OCI-LY1 (cell line): ENCODE data around the gene TES.

Experiments used
- H2AFZ ChIP-seq: fragments of 200-600 bp; sonication (generic), shearing (Covaris generic); 2 replicates; pipeline ENCODE4 v1.6.0; 2014; ENCODE audit warnings: antibody characterized with exemption, mild to moderate bottlenecking, low read length
- H3F3A ChIP-seq: fragments of 200-600 bp; sonication (generic), shearing (Covaris generic); 2 replicates; pipeline ENCODE4 v1.6.0; 2014; ENCODE audit warnings: mild to moderate bottlenecking, antibody characterized with exemption, low read length, moderate library complexity; ENCODE audit not compliant: insufficient read depth
- H3K27ac ChIP-seq: fragments of 200-600 bp; sonication (generic); 2 replicates; pipeline ENCODE4 v1.5.1; 2014; ENCODE audit warnings: low read length, mixed run types, mild to moderate bottlenecking, low read depth; ENCODE audit not compliant: poor library complexity, severe bottlenecking
- H3K27me3 ChIP-seq: fragments of 200-600 bp; sonication (generic); 2 replicates; pipeline ENCODE4 v1.6.0; 2014; ENCODE audit warnings: antibody characterized with exemption, mild to moderate bottlenecking, low read length, moderate library complexity; ENCODE audit not compliant: insufficient read depth
- H3K36me3 ChIP-seq: fragments of 200-600 bp; sonication (generic); 2 replicates; pipeline ENCODE4 v1.6.1; 2014; ENCODE audit warnings: mild to moderate bottlenecking, antibody characterized with exemption, low read length, moderate library complexity, mixed read lengths; ENCODE audit not compliant: insufficient read depth
- H3K4me1 ChIP-seq: fragments of 200-600 bp; sonication (generic); 2 replicates; pipeline ENCODE4 v1.5.1; 2014; ENCODE audit warnings: mild to moderate bottlenecking, low read length, moderate library complexity; ENCODE audit not compliant: insufficient read depth, severe bottlenecking
- H3K4me2 ChIP-seq: fragments of 200-600 bp; sonication (generic), shearing (Covaris generic); 2 replicates; pipeline ENCODE4 v1.6.1; 2014; ENCODE audit warnings: low read length
- H3K4me3 ChIP-seq: fragments of 200-600 bp; sonication (generic); 2 replicates; pipeline ENCODE4 v1.5.1; 2014; ENCODE audit warnings: low read length, low read depth, mild to moderate bottlenecking, mixed read lengths; ENCODE audit not compliant: poor library complexity, severe bottlenecking
- H3K79me2 ChIP-seq: fragments of 200-600 bp; shearing (Covaris generic); 2 replicates; pipeline ENCODE4 v1.6.1; 2016; ENCODE audit warnings: mixed run types, low read length, mixed read lengths; ENCODE audit not compliant: insufficient read depth
- H3K9ac ChIP-seq: fragments of 200-600 bp; sonication (generic), shearing (Covaris generic); 2 replicates; pipeline ENCODE4 v1.6.1; 2014; ENCODE audit warnings: mild to moderate bottlenecking, low read length, mixed read lengths
- H3K9me2 ChIP-seq: fragments of 200-600 bp; sonication (generic), shearing (Covaris generic); 2 replicates; pipeline ENCODE4 v1.6.1; 2014; ENCODE audit warnings: low read depth, mild to moderate bottlenecking, low read length, mixed read lengths
- H3K9me3 ChIP-seq: fragments of 200-600 bp; shearing (Covaris generic); 2 replicates; pipeline ENCODE4 v1.6.1; 2014; ENCODE audit warnings: low read length, mixed read lengths
- H4K20me1 ChIP-seq: fragments of 200-600 bp; sonication (generic), shearing (Covaris generic); 2 replicates; pipeline ENCODE4 v1.6.0; 2016; ENCODE audit warnings: mild to moderate bottlenecking, low read length; ENCODE audit not compliant: insufficient read depth
- EZH2 ChIP-seq: fragments of 200-600 bp; sonication (generic), shearing (Covaris generic); IDR thresholded peaks from 2 replicates; pipeline ENCODE4 v1.8.0; 2017; ENCODE audit warnings: borderline replicate concordance, mixed run types, mild to moderate bottlenecking, antibody characterized with exemption, low read length, moderate library complexity, mixed read lengths
- TF ChIP-seq, protein P1 (sequence below): fragments of 200-600 bp; sonication (generic), shearing (Covaris generic); IDR thresholded peaks from 2 replicates; pipeline ENCODE4 v1.5.1; 2017; ENCODE audit warnings: mild to moderate bottlenecking, antibody characterized with exemption, low read length, moderate library complexity, mixed read lengths

Gene TES

DNA sequence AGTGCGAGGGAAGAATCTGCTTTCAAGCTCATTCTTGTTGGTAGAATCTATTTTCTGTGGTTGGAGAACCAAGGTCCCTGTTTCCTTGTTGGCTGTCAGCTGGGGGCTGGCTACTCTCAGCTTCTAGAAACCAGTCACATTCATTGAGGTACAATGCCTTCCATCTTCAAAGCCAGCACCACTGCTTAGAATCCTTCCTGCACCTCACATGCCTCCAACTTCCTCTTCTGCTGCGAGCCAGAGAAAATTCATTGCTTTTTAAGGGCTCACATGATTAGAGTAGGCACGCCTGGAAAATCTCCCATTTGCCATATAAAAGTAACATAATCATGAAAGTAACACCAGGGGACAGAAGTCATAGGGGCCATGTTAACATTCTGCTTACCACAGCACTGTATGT lies 28.7 kb downstream of the TES start:
- no peaks in the 10 kb centered on the region for H3K27me3 ChIP-seq
- no peak overlapping the region for H3K4me3 ChIP-seq
- no peak overlapping the region for H3K4me2 ChIP-seq
- 0 out of 2 replicates have a peak, but pooled peaks cover 7% of the 10 kb centered on the region for H3K79me2 ChIP-seq
- no peaks in the 10 kb centered on the region for H3K9me2 ChIP-seq
- H3K9me3 ChIP-seq, result peaks cover 6% of the 10 kb centered on the region; the same call in 1 of the 2 replicates
- H3K4me1 ChIP-seq, result no peaks in the 10 kb centered on the region
- no peak overlapping the region for H2AFZ ChIP-seq
- no peak overlapping the region for H3K27ac ChIP-seq
- no peak for TF ChIP-seq EZH2
- TF ChIP-seq, protein P1, sequence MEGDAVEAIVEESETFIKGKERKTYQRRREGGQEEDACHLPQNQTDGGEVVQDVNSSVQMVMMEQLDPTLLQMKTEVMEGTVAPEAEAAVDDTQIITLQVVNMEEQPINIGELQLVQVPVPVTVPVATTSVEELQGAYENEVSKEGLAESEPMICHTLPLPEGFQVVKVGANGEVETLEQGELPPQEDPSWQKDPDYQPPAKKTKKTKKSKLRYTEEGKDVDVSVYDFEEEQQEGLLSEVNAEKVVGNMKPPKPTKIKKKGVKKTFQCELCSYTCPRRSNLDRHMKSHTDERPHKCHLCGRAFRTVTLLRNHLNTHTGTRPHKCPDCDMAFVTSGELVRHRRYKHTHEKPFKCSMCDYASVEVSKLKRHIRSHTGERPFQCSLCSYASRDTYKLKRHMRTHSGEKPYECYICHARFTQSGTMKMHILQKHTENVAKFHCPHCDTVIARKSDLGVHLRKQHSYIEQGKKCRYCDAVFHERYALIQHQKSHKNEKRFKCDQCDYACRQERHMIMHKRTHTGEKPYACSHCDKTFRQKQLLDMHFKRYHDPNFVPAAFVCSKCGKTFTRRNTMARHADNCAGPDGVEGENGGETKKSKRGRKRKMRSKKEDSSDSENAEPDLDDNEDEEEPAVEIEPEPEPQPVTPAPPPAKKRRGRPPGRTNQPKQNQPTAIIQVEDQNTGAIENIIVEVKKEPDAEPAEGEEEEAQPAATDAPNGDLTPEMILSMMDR, result no peak
- no peaks in the 10 kb centered on the region for H4K20me1 ChIP-seq
- no peak overlapping the region for H3K9ac ChIP-seq
- H3K36me3 ChIP-seq, result peaks cover 62% of the 10 kb centered on the region
- no peaks in the 10 kb centered on the region for H3F3A ChIP-seq

DNA sequence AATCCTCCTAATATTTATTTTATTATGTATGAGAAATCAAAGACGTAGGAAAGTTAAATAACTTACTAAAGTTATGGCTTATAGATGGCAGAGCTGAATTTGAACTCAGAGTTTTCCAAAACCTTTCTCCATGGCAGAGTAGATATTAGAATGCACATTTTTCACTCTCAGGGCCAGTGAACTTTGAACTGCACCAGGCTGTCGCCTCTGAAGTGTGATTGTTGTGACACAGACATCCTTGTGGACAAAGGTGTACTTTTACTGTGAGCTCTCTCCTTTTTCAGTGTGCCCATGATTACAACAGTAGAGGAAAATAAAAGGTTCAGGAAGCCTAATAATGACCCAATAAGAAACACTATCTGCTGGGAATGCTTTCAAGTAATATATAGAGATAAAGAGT lies 29.1 kb downstream of the TES start:
- Histone ChIP-seq H3K9me3 (peaks cover 8% of the 10 kb centered on the region; the same call in 1 of the 2 replicates), H3K36me3 (peaks cover 66% of the 10 kb centered on the region), H3K4me2 (no peak overlapping the region), H3K9ac (no peak overlapping the region), H3F3A (no peaks in the 10 kb centered on the region), H4K20me1 (no peaks in the 10 kb centered on the region), H3K79me2 (0 out of 2 replicates have a peak, but pooled peaks cover 7% of the 10 kb centered on the region), H3K27me3 (no peaks in the 10 kb centered on the region), H3K27ac (no peak overlapping the region), H2AFZ (no peak overlapping the region), H3K9me2 (no peaks in the 10 kb centered on the region), H3K4me3 (no peak overlapping the region), H3K4me1 (no peaks in the 10 kb centered on the region)
- TF ChIP-seq EZH2, result no peak
- TF ChIP-seq, protein P1, result no peak

DNA sequence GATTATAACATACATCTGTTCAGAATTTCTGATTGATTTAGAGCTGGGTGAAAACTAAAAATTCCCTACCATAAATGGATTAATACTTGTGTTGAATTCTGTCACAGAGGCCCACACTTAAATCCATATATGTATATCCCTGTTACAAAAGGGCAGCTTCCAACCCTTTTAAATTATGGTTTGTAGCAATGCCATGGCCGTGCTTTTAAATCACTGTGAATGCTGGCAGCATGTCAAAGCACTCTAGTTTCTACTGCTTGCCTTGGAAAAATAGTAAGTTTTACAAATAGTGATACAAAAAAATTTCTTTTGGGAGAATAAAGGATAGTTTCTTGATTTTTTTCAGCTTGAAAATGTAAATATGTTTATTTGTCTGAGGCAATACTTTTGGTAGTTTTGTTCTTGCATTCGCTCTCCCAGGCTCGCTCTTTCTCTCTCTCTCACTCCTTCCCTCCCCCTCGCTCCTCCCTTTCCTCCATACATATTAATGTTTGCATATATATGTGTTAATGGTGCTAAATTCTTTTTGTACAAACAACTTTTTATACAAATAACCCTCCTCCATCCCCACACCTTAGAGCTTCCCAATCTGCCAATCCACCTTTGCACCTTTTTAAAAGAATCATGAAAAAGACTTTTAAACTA lies 29.8 kb downstream of the TES start:
- H3K79me2 ChIP-seq, result 0 out of 2 replicates have a peak, but pooled peaks cover 7% of the 10 kb centered on the region
- TF ChIP-seq EZH2, result no peak
- TF ChIP-seq, protein P1, result no peak

More for the DNA sequence above, 29.8 kb downstream of the TES start:
- no peaks in the 10 kb centered on the region for H3K27me3 ChIP-seq
- H3K9me3 ChIP-seq, result peaks cover 15% of the 10 kb centered on the region
- H3K4me1 ChIP-seq, result no peaks in the 10 kb centered on the region
- peaks cover 73% of the 10 kb centered on the region for H3K36me3 ChIP-seq
- H3K9me2 ChIP-seq, result no peaks in the 10 kb centered on the region
- H3K4me3 ChIP-seq, result no peak overlapping the region
- no peak overlapping the region for H3K27ac ChIP-seq
- no peaks in the 10 kb centered on the region for H3F3A ChIP-seq
- H2AFZ ChIP-seq, result no peak overlapping the region
- H3K9ac ChIP-seq, result no peak overlapping the region
- H3K4me2 ChIP-seq, result no peak overlapping the region
- H4K20me1 ChIP-seq, result no peaks in the 10 kb centered on the region
